ENCODE data around the gene TJAP1. TPM values are rescaled to one million over a fixed set of nuclear protein-coding genes. Genes with fewer than 3 reads are reported as not detected.

The TJAP1 gene
- total RNA-seq, 6 experiments from 2014 or later: 9.2 to 16.0 (median 12.9) TPM

DNA sequence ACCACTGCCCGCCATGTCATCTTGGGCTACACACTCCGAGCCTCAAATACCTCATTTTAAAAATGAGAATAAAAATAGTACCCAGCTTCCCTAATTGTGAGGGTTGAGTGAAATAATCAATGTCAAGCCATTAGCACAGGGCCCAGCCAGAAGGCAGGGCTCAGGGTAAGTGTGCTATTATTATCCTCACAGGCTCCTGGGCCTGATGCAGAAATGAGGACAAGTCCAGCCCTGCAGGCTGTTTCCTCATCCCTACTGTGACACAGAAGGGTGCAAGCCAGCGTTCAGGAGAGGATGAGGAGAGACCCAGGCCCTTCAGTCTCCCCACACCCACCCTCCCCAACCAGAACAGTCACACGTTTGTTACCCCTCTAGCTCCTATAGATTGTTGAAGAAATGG is 26.0 kb upstream of the TJAP1 start:
- DNase-seq: no peak
- H3K9me3 ChIP-seq: no peaks in the 10 kb centered on the region
- no peak overlapping the region for H3K27ac ChIP-seq
- WGBS (ENCODE audit: insufficient coverage, low coverage, low lambda C conversion rate, missing lambda C conversion rate): no CpG with 5 or more reads among the region's 4 CpGs
- peaks cover 0 to 13% (median 0%) of the 10 kb centered on the region in 4 donors for H3K4me1 ChIP-seq
- peaks cover 0 to 3% of the 10 kb centered on the region in 2 donors for H3K27me3 ChIP-seq
- ATAC-seq: no peak
- H3K4me3 ChIP-seq: no peak overlapping the region
- intact Hi-C loops (cut with DNase I): loop anchor here (5.0 kb wide), 1 partner anchor 56 kb away; no protein-coding TSS in a partner anchor
- peaks cover 0 to 25% (median 4%) of the 10 kb centered on the region in 4 donors for H3K36me3 ChIP-seq
- TF ChIP-seq CTCF (IDR thresholded peaks at IDR 0.05) (no peak), POLR2A (IDR thresholded peaks at IDR 0.05) (no peak)

GRCh38 chr6:43451939-43452338 is 25.4 kb upstream of the TJAP1 start:
- no peak overlapping the region for H3K27ac ChIP-seq
- H3K36me3 ChIP-seq: peaks cover 0 to 25% (median 4%) of the 10 kb centered on the region in 4 donors
- WGBS (ENCODE audit: insufficient coverage, low coverage, low lambda C conversion rate, missing lambda C conversion rate): 80% methylated on average over 2 of the region's 8 CpGs
- no peaks in the 10 kb centered on the region for H3K9me3 ChIP-seq
- TF ChIP-seq CTCF (IDR thresholded peaks at IDR 0.05): no peak
- TF ChIP-seq POLR2A (IDR thresholded peaks at IDR 0.05): no peak
- DNase-seq: no peak
- intact Hi-C loops (cut with DNase I): loop anchor here (5.0 kb wide), 1 partner anchor 55 kb away; no protein-coding TSS in a partner anchor
- no peak overlapping the region for H3K4me3 ChIP-seq
- peaks cover 0 to 13% (median 0%) of the 10 kb centered on the region in 4 donors for H3K4me1 ChIP-seq
- no peak for ATAC-seq
- peaks cover 0 to 4% of the 10 kb centered on the region in 2 donors for H3K27me3 ChIP-seq

- Histone ChIP-seq H3K36me3 (peaks cover 0 to 20% (median 4%) of the 10 kb centered on the region in 4 donors), H3K4me1 (peaks cover 0 to 13% (median 0%) of the 10 kb centered on the region in 4 donors), H3K27ac (no peak overlapping the region), H3K9me3 (no peaks in the 10 kb centered on the region), H3K4me3 (no peak overlapping the region), H3K27me3 (peaks cover 0 to 4% of the 10 kb centered on the region in 2 donors)
- intact Hi-C loops (cut with DNase I): loop anchor here (5.0 kb wide), 1 partner anchor 54 kb away; no protein-coding TSS in a partner anchor
- ATAC-seq (no peak), DNase-seq (no peak)
- WGBS (ENCODE audit: insufficient coverage, low coverage, low lambda C conversion rate, missing lambda C conversion rate): 100% methylated on average over 3 of the region's 4 CpGs
- TF ChIP-seq CTCF (IDR thresholded peaks at IDR 0.05): no peak
- TF ChIP-seq POLR2A (IDR thresholded peaks at IDR 0.05): no peak
Observed at GRCh38 chr6:43452896-43453295, 24.5 kb upstream of the TJAP1 start.

DNA sequence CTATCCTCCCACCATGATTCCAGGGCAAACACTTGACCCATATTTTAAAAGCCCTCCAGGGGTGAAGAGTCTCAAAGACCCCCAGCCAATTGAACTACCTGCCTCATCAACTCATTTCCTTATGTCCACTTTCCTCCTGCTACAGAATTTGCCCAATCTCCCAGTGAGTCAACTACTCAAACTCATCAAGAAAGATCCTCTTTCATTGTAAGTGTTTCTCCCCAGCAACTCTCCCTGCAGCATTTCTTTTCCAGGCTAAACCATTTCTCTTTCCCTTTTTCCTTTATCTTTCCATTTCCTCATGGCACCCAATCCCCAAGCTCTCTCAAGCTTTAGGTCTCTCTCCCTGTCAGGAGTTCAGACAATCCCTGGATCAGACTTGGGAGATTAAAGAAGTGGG is 23.5 kb upstream of the TJAP1 start:
- Histone ChIP-seq H3K4me3 (no peak overlapping the region), H3K27me3 (peaks cover 0 to 4% of the 10 kb centered on the region in 2 donors), H3K4me1 (peaks cover 0 to 13% (median 0%) of the 10 kb centered on the region in 4 donors), H3K27ac (no peak overlapping the region), H3K9me3 (no peaks in the 10 kb centered on the region), H3K36me3 (peaks cover 0 to 17% (median 4%) of the 10 kb centered on the region in 4 donors)
- intact Hi-C loops (cut with DNase I): loop anchor here (5.0 kb wide), 1 partner anchor 53 kb away; no protein-coding TSS in a partner anchor
- DNase-seq (no peak), ATAC-seq (no peak)
- TF ChIP-seq CTCF (IDR thresholded peaks at IDR 0.05) (no peak), POLR2A (IDR thresholded peaks at IDR 0.05) (no peak)
